A549 (cell line): ENCODE measurements around the gene TBC1D8. TPM values are rescaled to one million over a fixed set of nuclear protein-coding genes. Genes with fewer than 3 reads are reported as not detected.

ENCODE experiments used
- ATAC-seq, 2 experiments: fragments of 200-7000 bp in 1 of 2; fragments of >200 bp in 1 of 2; cut with Nextera tagmentation in 1 of 2; cut with Tn5 transposase in 1 of 2; 3 replicates each; pipeline versions ENCODE4 v1.8.0 to v1.9.1; 2018 to 2020; ENCODE audit warnings: mild to moderate bottlenecking in 1 of 2, moderate library complexity in 1 of 2
- CTCF ChIA-PET: fragments of 300-600 bp; sonication (Branson Sonifier 250); formaldehyde crosslinking; extraction: SDS; loops from one replicate; lab custom pipeline; 2021; ENCODE audit warnings: antibody characterized with exemption, inconsistent platforms; lab: Yijun Ruan, JAX
- POLR2A ChIA-PET: fragments of 350-600 bp; formaldehyde crosslinking; extraction: SDS; loops from one replicate; lab custom pipeline; 2021; ENCODE audit warnings: antibody characterized with exemption, inconsistent platforms; lab: Yijun Ruan, JAX
- DNase-seq, 2 experiments: peaks; one replicate each; pipeline versions ENCODE4 v3.0.0 to v3.0.0-alpha.2; 2011 to 2016; ENCODE audit warnings: low read depth in 1 of 2, low spot score in 1 of 2
- FAIRE-seq: peaks from 2 replicates; lab custom pipeline; 2011; peaks lifted over from hg19 to GRCh38; lab: Jason Lieb, UNC
- H3K27ac ChIP-seq, 2 experiments: fragments of >200 bp; sonication (Bioruptor Twin); formaldehyde crosslinking; 3 replicates each; pipeline ENCODE4 v1.5.1; 2016 to 2017
- H3K4me1 ChIP-seq: fragments of >200 bp; sonication (Bioruptor Twin); formaldehyde crosslinking; 3 replicates; pipeline ENCODE4 v1.6.1; 2016
- H3K4me2 ChIP-seq: fragments of >200 bp; sonication (Bioruptor Twin); formaldehyde crosslinking; 3 replicates; pipeline ENCODE4 v1.6.1; 2016
- H3K4me3 ChIP-seq: fragments of >200 bp; sonication (Bioruptor Twin); formaldehyde crosslinking; 3 replicates; pipeline ENCODE4 v1.5.1; 2016
- H3K9me3 ChIP-seq: fragments of >200 bp; sonication (Bioruptor Twin); formaldehyde crosslinking; 3 replicates; pipeline ENCODE4 v1.6.1; 2016
- BCL3 ChIP-seq: fragments of >200 bp; sonication (Bioruptor Twin); formaldehyde crosslinking; IDR thresholded peaks from 3 replicates; pipeline ENCODE4 v1.6.1; 2016
- BHLHE40 ChIP-seq: IDR thresholded peaks from 2 replicates; pipeline ENCODE4 v1.6.1; 2012; ENCODE audit warnings: low read depth, low read length, inconsistent platforms
- CBX8 ChIP-seq: fragments of 200-600 bp; sonication (generic); IDR thresholded peaks from 2 replicates; pipeline ENCODE4 v1.6.1; 2016
- CEBPB ChIP-seq, 2 experiments: fragments of >200 bp in 1 of 2; sonication (Bioruptor Twin) in 1 of 2; formaldehyde crosslinking in 1 of 2; IDR thresholded peaks; 2 replicates each; pipeline ENCODE4 v1.6.1; 2012 to 2016
- CHD4 ChIP-seq: fragments of 200-600 bp; sonication (generic); IDR thresholded peaks from 2 replicates; pipeline ENCODE4 v1.6.1; 2016; ENCODE audit warnings: antibody characterized with exemption, mild to moderate bottlenecking, borderline replicate concordance
- CTCF ChIP-seq: fragments of >200 bp; sonication (Bioruptor Twin); formaldehyde crosslinking; IDR thresholded peaks from 3 replicates; pipeline ENCODE4 v1.5.1; 2016
- EHMT2 ChIP-seq: fragments of 200-600 bp; sonication (generic); IDR thresholded peaks from 2 replicates; pipeline ENCODE4 v1.6.1; 2016; ENCODE audit warnings: antibody characterized with exemption, low read depth, mild to moderate bottlenecking, moderate library complexity
- ESRRA ChIP-seq: fragments of 150-350 bp; IDR thresholded peaks from 2 replicates; pipeline ENCODE4 v1.6.1; 2014; ENCODE audit warnings: mild to moderate bottlenecking, low read length, borderline replicate concordance
- FOXS1 ChIP-seq: fragments of 250-450 bp; sonication (Bioruptor Pico); IDR thresholded peaks from 2 replicates; pipeline ENCODE4 v1.5.0; 2020; ENCODE audit warnings: mild to moderate bottlenecking, moderate library complexity
- HES2 ChIP-seq: fragments of >200 bp; sonication (Bioruptor Twin); formaldehyde crosslinking; IDR thresholded peaks from 2 replicates; pipeline ENCODE4 v1.6.1; 2016
- HOXA7 ChIP-seq: fragments of 250-450 bp; sonication (Bioruptor Pico); IDR thresholded peaks from 2 replicates; pipeline ENCODE4 v1.5.0; 2020; ENCODE audit warnings: mild to moderate bottlenecking, moderate library complexity
- HOXB13 ChIP-seq: fragments of 250-450 bp; sonication (Bioruptor Pico); IDR thresholded peaks from 2 replicates; pipeline ENCODE4 v1.5.0; 2020; ENCODE audit warnings: low read depth, mild to moderate bottlenecking, moderate library complexity
- JUN ChIP-seq, 2 experiments: fragments of >200 bp; sonication (Bioruptor Twin); formaldehyde crosslinking; IDR thresholded peaks; 2 replicates in 1 of 2; 3 replicates in 1 of 2; pipeline ENCODE4 v1.6.1; 2016 to 2017
- MAFK ChIP-seq: fragments of 450-650 bp; IDR thresholded peaks from 2 replicates; pipeline ENCODE4 v1.6.1; 2014; ENCODE audit not compliant: partially characterized antibody
- MAZ ChIP-seq: fragments of 150-350 bp; IDR thresholded peaks from 2 replicates; pipeline ENCODE4 v1.6.1; 2014; ENCODE audit warnings: antibody characterized with exemption, low read depth, low read length, borderline replicate concordance
- MYC ChIP-seq: IDR thresholded peaks from 2 replicates; pipeline ENCODE4 v1.6.1; 2012; ENCODE audit warnings: mild to moderate bottlenecking, inconsistent platforms, low read length, improper control_type of control experiment, borderline replicate concordance
- NR3C1 ChIP-seq: fragments of >200 bp; sonication (Bioruptor Twin); formaldehyde crosslinking; IDR thresholded peaks from 3 replicates; pipeline ENCODE4 v1.6.1; 2017
- PBX3 ChIP-seq: IDR thresholded peaks from 2 replicates; pipeline ENCODE4 v1.6.1; 2012
- PHF8 ChIP-seq: fragments of 200-600 bp; sonication (generic); IDR thresholded peaks from 2 replicates; pipeline ENCODE4 v1.6.1; 2016; ENCODE audit warnings: low read depth, mild to moderate bottlenecking, antibody characterized with exemption, moderate library complexity, borderline replicate concordance
- POLR2A ChIP-seq: IDR thresholded peaks from 2 replicates; pipeline ENCODE4 v1.6.1; 2012; ENCODE audit warnings: mild to moderate bottlenecking, low read length
- POLR2AphosphoS2 ChIP-seq: conservative IDR thresholded peaks from 2 replicates; pipeline ENCODE4 v1.6.1; 2012; ENCODE audit warnings: low read length, improper control_type of control experiment, inconsistent platforms
- RARB ChIP-seq: fragments of 250-450 bp; sonication (Bioruptor Pico); IDR thresholded peaks from 2 replicates; pipeline ENCODE4 v1.8.0; 2021; ENCODE audit warnings: mild to moderate bottlenecking, moderate library complexity
- RFX5 ChIP-seq: fragments of 450-650 bp; IDR thresholded peaks from 2 replicates; pipeline ENCODE4 v1.7.1; 2014; ENCODE audit warnings: antibody characterized with exemption, mild to moderate bottlenecking, moderate library complexity
- SMC3 ChIP-seq: fragments of >200 bp; sonication (Bioruptor Twin); formaldehyde crosslinking; IDR thresholded peaks from 3 replicates; pipeline ENCODE4 v1.6.1; 2018; ENCODE audit warnings: inconsistent platforms
- SREBF2 ChIP-seq: fragments of 450-650 bp; IDR thresholded peaks from 2 replicates; pipeline ENCODE4 v1.6.1; 2014; ENCODE audit warnings: mild to moderate bottlenecking, moderate library complexity
- TFCP2L1 ChIP-seq: fragments of 250-450 bp; sonication (Bioruptor Pico); IDR thresholded peaks from 2 replicates; pipeline ENCODE4 v1.5.0; 2021; ENCODE audit warnings: mild to moderate bottlenecking
- TP53 ChIP-seq: fragments of 250-450 bp; sonication (Bioruptor Pico); IDR thresholded peaks from 2 replicates; pipeline ENCODE4 v1.5.0; 2021; ENCODE audit warnings: mild to moderate bottlenecking, moderate library complexity
- ZFP36 ChIP-seq: fragments of 450-650 bp; IDR thresholded peaks from 2 replicates; pipeline ENCODE4 v1.6.1; 2014; ENCODE audit warnings: borderline replicate concordance; ENCODE audit not compliant: partially characterized antibody
- ZNF302 ChIP-seq: fragments of 250-450 bp; sonication (Bioruptor Pico); IDR thresholded peaks from 2 replicates; pipeline ENCODE4 v1.9.0; 2021; ENCODE audit warnings: inconsistent platforms, mild to moderate bottlenecking, moderate library complexity
- WGBS: methylation state at CpG from one replicate; pipeline ENCODE4 v1.1.6; 2017; ENCODE audit errors: missing lambda C conversion rate; 5-methylcytosine and 5-hydroxymethylcytosine counted together
- polyA plus RNA-seq, 4 experiments: library from polyadenylated mRNA; depleted of rRNA in 3 of 4; stranded (reverse); fragments of >200 nt; fragmentation: RNase III in 1 of 4; extraction: RNeasy Plus Mini Kit Qiagen cat#74134 plus additional on column Dnase treatment in 1 of 4; gene quantifications; 2 replicates in 3 of 4; 3 replicates in 1 of 4; pipeline ENCODE4 v1.2.3, GENCODE V29; 2011 to 2017

Gene TBC1D8
- polyA plus RNA-seq, 2 of the 4 experiments (the other 2 are of a cell fraction): 35.3 to 107 TPM

GRCh38 chr2:101147062-101147461 lies 4.1 kb downstream of the TBC1D8 start:
- DNase-seq (no peak), ATAC-seq (no peak), FAIRE-seq (no peak)
- no peaks in the 10 kb centered on the region; the same call in 2 of the 3 replicates for H3K9me3 ChIP-seq
- H3K4me2 ChIP-seq: peak overlapping the region; percentile 89
- no peak overlapping the region for H3K4me3 ChIP-seq
- 88% methylated on average over 11 of the region's 11 CpGs for WGBS
- H3K4me1 ChIP-seq: peaks cover 55% of the 10 kb centered on the region
- POLR2A ChIA-PET: interaction anchor here (5.0 kb wide), 1 partner anchor 22 kb away, joined by 26 read pairs; no protein-coding TSS in a partner anchor
- H3K27ac ChIP-seq: no peak overlapping the region; a peak in 1 of 6 replicates
- CTCF ChIA-PET: interaction anchor here (1.3 to 3.7 kb wide), 4 partner anchors 20 to 134 kb away, joined by 3 to 25 read pairs (median 8); no protein-coding TSS in a partner anchor
- no peak for TF ChIP-seq RARB (CRISPR knock-in tag)
- TF ChIP-seq EHMT2: no peak
- no peak for TF ChIP-seq POLR2AphosphoS2
- TF ChIP-seq PHF8: no peak
- TF ChIP-seq SREBF2: no peak
- TF ChIP-seq POLR2A: no peak
- TF ChIP-seq JUN (IDR thresholded peaks at IDR 0.05): no peak
- TF ChIP-seq, all 56 proteins: peak for 0

GRCh38 chr2:101146535-101146934 lies 4.6 kb downstream of the TBC1D8 start:
- H3K9me3 ChIP-seq: no peaks in the 10 kb centered on the region; the same call in 2 of the 3 replicates
- WGBS: 49% methylated on average over 2 of the region's 2 CpGs
- no peak overlapping the region for H3K27ac ChIP-seq
- ATAC-seq (no peak), FAIRE-seq (no peak), DNase-seq (no peak)
- ChIA-PET POLR2A (no interaction called here), CTCF (interaction anchor here (1.3 to 3.7 kb wide), 3 partner anchors 108 to 134 kb away, joined by 3 to 25 read pairs (median 6); no protein-coding TSS in a partner anchor)
- H3K4me3 ChIP-seq: no peak overlapping the region
- H3K4me1 ChIP-seq: peaks cover 57% of the 10 kb centered on the region
- no peak for TF ChIP-seq ZFP36
- no peak for TF ChIP-seq MAFK
- no peak for TF ChIP-seq CHD4
- TF ChIP-seq BCL3: no peak
- no peak for TF ChIP-seq RARB (CRISPR knock-in tag)
- no peak for TF ChIP-seq HOXA7 (CRISPR knock-in tag)
- TF ChIP-seq NR3C1: no peak
- no peak for TF ChIP-seq SMC3
- no peak for TF ChIP-seq CEBPB (IDR thresholded peaks at IDR 0.05)
- TF ChIP-seq TFCP2L1: no peak
- no peak for TF ChIP-seq CBX8
- peak overlapping the region; percentile 89 for H3K4me2 ChIP-seq

- ChIA-PET CTCF (interaction anchor here (1.0 to 3.7 kb wide), 7 partner anchors 9 to 551 kb away, joined by 3 to 25 read pairs (median 3); no protein-coding TSS in a partner anchor), POLR2A (no interaction called here)
- peaks cover 68% of the 10 kb centered on the region for H3K4me1 ChIP-seq
- 8% methylated on average over 2 of the region's 2 CpGs for WGBS
- FAIRE-seq (no peak), ATAC-seq (peak; percentile 16 to 43; a peak in 4 of 6 replicates), DNase-seq (peak in 1 of 2 experiments; percentile 43)
- H3K4me2 ChIP-seq: peak overlapping the region; percentile 89
- TF ChIP-seq TP53 (CRISPR knock-in tag): no peak
- no peak for TF ChIP-seq BHLHE40
- TF ChIP-seq JUN (IDR thresholded peaks at IDR 0.05): no peak
- no peak for TF ChIP-seq FOXS1 (CRISPR knock-in tag)
- peak overlapping the region; percentile 1 to 56; a peak in 4 of 6 replicates for H3K27ac ChIP-seq
- peak overlapping the region; percentile 6; the same call in 1 of the 3 replicates for H3K4me3 ChIP-seq
- H3K9me3 ChIP-seq: no peaks in the 10 kb centered on the region; the same call in 2 of the 3 replicates
These were observed 5.8 kb downstream of the TBC1D8 start for GRCh38 chr2:101145406-101145805.

- Histone ChIP-seq H3K4me3 (no peak overlapping the region), H3K9me3 (no peaks in the 10 kb centered on the region; the same call in 2 of the 3 replicates), H3K4me2 (peak overlapping the region; percentile 64; the same call in 2 of the 3 replicates), H3K27ac (no peak overlapping the region), H3K4me1 (peaks cover 77% of the 10 kb centered on the region)
- no peak for ATAC-seq
- POLR2A ChIA-PET: no interaction called here
- WGBS: 95% methylated on average over 2 of the region's 2 CpGs
- no peak for FAIRE-seq
- CTCF ChIA-PET: interaction anchor here (0.8 kb wide), 1 partner anchor 77 kb away, joined by 3 read pairs; no protein-coding TSS in a partner anchor
- DNase-seq: no peak
- no peak for TF ChIP-seq MYC
- no peak for TF ChIP-seq RFX5
- TF ChIP-seq HOXB13 (CRISPR knock-in tag): no peak
- TF ChIP-seq ZNF302 (CRISPR knock-in tag): no peak
- no peak for TF ChIP-seq TFCP2L1
- TF ChIP-seq CTCF: no peak
- no peak for TF ChIP-seq HES2
- TF ChIP-seq MAZ: no peak
- no peak for TF ChIP-seq PBX3
- TF ChIP-seq ESRRA: no peak
These were observed 9.0 kb downstream of the TBC1D8 start for GRCh38 chr2:101142163-101142562.
